Endothelial cell (in vitro differentiated cells): ENCODE results near the gene IDH3G. TPM values are rescaled to one million over a fixed set of nuclear protein-coding genes. Genes with fewer than 3 reads are reported as not detected.
A peak's percentile ranks its signal among the peaks of the same experiment; 100 is the strongest.

Experiments
- DNase-seq: peaks from one replicate; pipeline ENCODE4 v3.0.0; 2021; ENCODE audit warnings: low spot score
- H3K27ac Mint-ChIP-seq: one replicate; pipeline ENCODE4 v1.8.0; 2021; ENCODE audit warnings: mixed read lengths, inconsistent platforms; ENCODE audit not compliant: unreplicated experiment
- H3K27me3 Mint-ChIP-seq: one replicate; pipeline ENCODE4 v1.8.0; 2021; ENCODE audit warnings: mild to moderate bottlenecking, moderate library complexity, mixed read lengths, inconsistent platforms; ENCODE audit not compliant: unreplicated experiment
- H3K36me3 Mint-ChIP-seq: one replicate; pipeline ENCODE4 v1.8.0; 2021; ENCODE audit warnings: mild to moderate bottlenecking, low read depth, mixed read lengths, inconsistent platforms; ENCODE audit not compliant: unreplicated experiment
- H3K4me1 Mint-ChIP-seq: one replicate; pipeline ENCODE4 v1.8.0; 2021; ENCODE audit warnings: mild to moderate bottlenecking, mixed read lengths, inconsistent platforms; ENCODE audit not compliant: unreplicated experiment
- H3K4me3 Mint-ChIP-seq: one replicate; pipeline ENCODE4 v1.8.0; 2021; ENCODE audit warnings: mild to moderate bottlenecking, mixed read lengths, inconsistent platforms; ENCODE audit not compliant: unreplicated experiment
- H3K9me3 Mint-ChIP-seq: one replicate; pipeline ENCODE4 v1.8.0; 2021; ENCODE audit warnings: mixed read lengths, inconsistent platforms; ENCODE audit not compliant: unreplicated experiment
- CTCF ChIP-seq: fragments of 200-600 bp; sonication (generic); IDR thresholded peaks from one replicate; pipeline ENCODE4 v1.5.0; 2021; ENCODE audit warnings: antibody characterized with exemption; ENCODE audit not compliant: unreplicated experiment
- total RNA-seq: library from RNA; stranded (reverse); fragmentation: NEBNext Ultra II Directional; extraction: Animal tissue kit (Norgen Biotek cat#: 25700); gene quantifications from one replicate; pipeline ENCODE4 v1.2.1, GENCODE V29; 2021; ENCODE audit not compliant: unreplicated experiment

IDH3G gene
- total RNA-seq, 1 donor from 2014 or later: 43.3 TPM

DNA sequence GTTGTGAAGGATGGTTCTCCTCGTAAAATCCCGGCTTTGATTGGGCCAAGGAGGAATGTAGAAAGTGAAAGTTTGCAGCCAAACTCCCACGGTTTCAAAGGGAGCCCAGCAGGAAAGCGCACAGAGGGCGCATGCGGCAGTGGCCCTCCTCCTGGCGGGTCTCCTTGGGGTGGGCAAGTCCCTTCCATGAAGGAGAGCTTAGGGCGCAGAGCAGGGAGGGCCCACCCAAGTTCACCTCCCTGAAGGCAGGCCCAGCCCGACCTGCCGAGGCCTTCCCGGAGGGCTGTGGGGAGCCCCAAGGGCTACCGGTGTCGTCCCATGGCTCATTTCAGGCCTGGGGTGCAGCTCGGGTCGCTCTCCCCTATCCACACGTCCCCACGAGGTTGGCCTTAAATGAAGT is 34.1 kb upstream of the IDH3G start:
- H3K9me3 Mint-ChIP-seq: no peaks in the 10 kb centered on the region
- DNase-seq: no peak
- H3K27me3 Mint-ChIP-seq: peaks cover 4% of the 10 kb centered on the region
- H3K36me3 Mint-ChIP-seq: no peaks in the 10 kb centered on the region
- H3K4me3 Mint-ChIP-seq: no peak overlapping the region
- no peak overlapping the region for H3K27ac Mint-ChIP-seq
- no peak for TF ChIP-seq CTCF
- H3K4me1 Mint-ChIP-seq: peaks cover 7% of the 10 kb centered on the region

DNA sequence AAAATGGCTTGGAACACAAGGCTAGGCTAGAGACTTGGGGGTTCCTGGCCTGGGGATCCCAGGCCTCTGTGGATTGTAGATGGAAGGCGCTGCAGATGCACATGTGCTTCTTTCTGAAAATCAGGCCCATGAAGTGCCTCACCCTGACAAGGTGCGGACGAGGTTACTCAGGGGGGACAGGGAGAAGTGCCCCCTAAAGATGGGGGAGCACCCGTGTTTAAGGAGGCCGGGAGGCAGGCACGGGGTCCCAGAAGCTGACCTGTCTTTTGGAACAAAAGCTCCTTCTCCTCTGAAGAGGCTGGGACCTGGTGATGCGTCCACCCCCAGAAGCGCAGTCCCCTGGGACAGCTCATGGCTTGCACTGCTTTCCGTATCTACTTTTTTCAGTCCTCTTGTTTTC is 33.7 kb upstream of the IDH3G start:
- DNase-seq: no peak
- peaks cover 4% of the 10 kb centered on the region for H3K27me3 Mint-ChIP-seq
- peak overlapping the region; percentile 22 for H3K27ac Mint-ChIP-seq
- H3K9me3 Mint-ChIP-seq: no peaks in the 10 kb centered on the region
- H3K4me1 Mint-ChIP-seq: peaks cover 7% of the 10 kb centered on the region
- TF ChIP-seq CTCF: no peak
- H3K4me3 Mint-ChIP-seq: no peak overlapping the region
- H3K36me3 Mint-ChIP-seq: no peaks in the 10 kb centered on the region

GRCh38 chrX:153827016-153827415 is 32.8 kb upstream of the IDH3G start:
- H3K4me3 Mint-ChIP-seq: no peak overlapping the region
- H3K27ac Mint-ChIP-seq: no peak overlapping the region
- H3K4me1 Mint-ChIP-seq: peaks cover 10% of the 10 kb centered on the region
- no peaks in the 10 kb centered on the region for H3K9me3 Mint-ChIP-seq
- DNase-seq: no peak
- H3K27me3 Mint-ChIP-seq: peaks cover 4% of the 10 kb centered on the region
- no peak for TF ChIP-seq CTCF
- no peaks in the 10 kb centered on the region for H3K36me3 Mint-ChIP-seq

- TF ChIP-seq CTCF: no peak
- Mint-ChIP-seq H3K9me3 (no peaks in the 10 kb centered on the region), H3K27me3 (peaks cover 4% of the 10 kb centered on the region), H3K4me3 (no peak overlapping the region), H3K4me1 (peaks cover 10% of the 10 kb centered on the region), H3K27ac (no peak overlapping the region), H3K36me3 (no peaks in the 10 kb centered on the region)
- DNase-seq: no peak
Observed at GRCh38 chrX:153825042-153825441, 30.9 kb upstream of the IDH3G start.

DNA sequence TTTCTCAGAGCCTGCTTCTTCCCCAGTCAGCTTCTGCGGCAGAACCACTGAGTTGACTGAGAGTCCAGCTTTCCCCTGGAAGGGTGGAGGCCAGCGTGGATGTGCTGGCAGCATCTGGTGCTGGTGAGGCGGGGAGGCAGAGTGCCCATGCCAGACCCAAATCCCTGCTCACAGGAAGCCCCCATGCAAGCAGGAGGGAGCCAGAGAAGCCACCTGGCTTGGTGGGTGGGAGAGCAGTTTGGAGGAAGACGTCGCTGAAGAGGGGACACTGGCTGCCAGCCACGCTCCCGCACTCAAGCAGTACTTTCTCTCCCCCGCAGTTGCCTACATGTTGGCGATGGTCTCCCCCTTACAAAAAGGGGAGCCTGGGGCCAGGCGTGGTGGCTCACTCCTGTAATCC is 30.2 kb upstream of the IDH3G start:
- Mint-ChIP-seq H3K27ac (no peak overlapping the region), H3K4me3 (no peak overlapping the region), H3K27me3 (peaks cover 4% of the 10 kb centered on the region), H3K36me3 (no peaks in the 10 kb centered on the region), H3K9me3 (no peaks in the 10 kb centered on the region), H3K4me1 (peaks cover 10% of the 10 kb centered on the region)
- DNase-seq: no peak
- TF ChIP-seq CTCF: no peak
